GM12864 (cell line): ENCODE results near the gene FIP1L1.

Experiments used
- DNase-seq: peaks from one replicate; pipeline ENCODE4 v3.0.0-alpha.2; 2011; ENCODE audit warnings: low read depth
- H3K4me3 ChIP-seq: 2 replicates; pipeline ENCODE4 v1.5.1; 2011; ENCODE audit warnings: mild to moderate bottlenecking, low read depth, low read length, control low read depth
- CTCF ChIP-seq: IDR thresholded peaks from 2 replicates; pipeline ENCODE4 v1.5.1; 2011; ENCODE audit warnings: low read depth, mild to moderate bottlenecking, moderate library complexity, low read length, control low read depth, inconsistent platforms; ENCODE audit errors: missing control alignments

FIP1L1 gene

DNA sequence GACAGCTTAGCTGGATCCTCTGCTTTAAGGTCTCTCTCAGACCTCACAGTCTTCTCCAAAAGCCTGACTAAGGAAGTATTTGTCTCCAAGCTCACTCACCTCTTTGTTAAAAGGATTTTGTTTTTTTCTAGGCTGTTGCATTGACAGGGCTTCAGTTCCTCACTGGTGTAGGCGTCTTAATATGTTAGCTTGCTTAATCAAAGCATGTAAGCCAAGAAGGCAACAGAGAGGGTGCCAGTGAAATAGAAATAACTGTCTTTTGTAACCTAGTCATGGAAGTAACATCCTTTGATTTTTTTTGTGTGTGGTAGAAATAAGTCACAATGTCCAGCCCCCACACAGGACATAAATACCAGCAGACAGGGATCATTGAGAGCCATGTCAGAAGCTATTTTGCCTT lies 58.8 kb downstream of the FIP1L1 start:
- TF ChIP-seq CTCF, result no peak
- no peak for DNase-seq
- no peak overlapping the region for H3K4me3 ChIP-seq

GRCh38 chr4:53441564-53441963 lies 64.1 kb downstream of the FIP1L1 start:
- no peak for TF ChIP-seq CTCF
- DNase-seq, result no peak
- H3K4me3 ChIP-seq, result no peak overlapping the region

GRCh38 chr4:53444954-53445353 lies 67.5 kb downstream of the FIP1L1 start:
- H3K4me3 ChIP-seq, result no peak overlapping the region
- no peak for TF ChIP-seq CTCF
- no peak for DNase-seq

GRCh38 chr4:53450773-53451172 lies 73.3 kb downstream of the FIP1L1 start:
- H3K4me3 ChIP-seq, result no peak overlapping the region
- DNase-seq, result no peak
- TF ChIP-seq CTCF, result no peak

GRCh38 chr4:53453385-53453784 lies 75.9 kb downstream of the FIP1L1 start:
- TF ChIP-seq CTCF, result no peak
- DNase-seq, result no peak
- H3K4me3 ChIP-seq, result no peak overlapping the region

GRCh38 chr4:53455766-53456165 lies 78.3 kb downstream of the FIP1L1 start:
- no peak for DNase-seq
- no peak for TF ChIP-seq CTCF
- H3K4me3 ChIP-seq, result no peak overlapping the region

GRCh38 chr4:53456178-53456577 lies 78.7 kb downstream of the FIP1L1 start:
- no peak overlapping the region for H3K4me3 ChIP-seq
- no peak for TF ChIP-seq CTCF
- no peak for DNase-seq
